ENCODE data around the gene C9orf43.
"Not testable (repeated sequence)": the region's sequence is repeated elsewhere in the genome, so short reads cannot be mapped to it uniquely, and the experiment has no call there.

The C9orf43 gene

GRCh38 chr9:113426701-113427100 lies 16.2 kb downstream of the C9orf43 start:
- H3K27ac ChIP-seq (ENCODE audit: low read length), result no peak overlapping the region
- H3K27me3 ChIP-seq (ENCODE audit: low read depth, low read length), result no peaks in the 10 kb centered on the region
- H3K4me1 ChIP-seq (ENCODE audit: control insufficient read depth in 1 of 2, insufficient read depth in 2 of 2, low read length in 2 of 2), result no peaks in the 10 kb centered on the region
- no peak overlapping the region for H3K4me3 ChIP-seq (ENCODE audit: low read depth in 1 of 2, low read length in 2 of 2)
- H3K36me3 ChIP-seq (ENCODE audit: control insufficient read depth in 1 of 2, insufficient read depth in 2 of 2, low read length in 2 of 2), result no peaks in the 10 kb centered on the region
- no peaks in the 10 kb centered on the region for H3K9me3 ChIP-seq (ENCODE audit: control insufficient read depth in 1 of 2, low read length in 2 of 2)

- Histone ChIP-seq H3K27me3 (ENCODE audit: low read depth, low read length) (no peaks in the 10 kb centered on the region), H3K9me3 (ENCODE audit: control insufficient read depth in 1 of 2, low read length in 2 of 2) (no peaks in the 10 kb centered on the region), H3K27ac (ENCODE audit: low read length) (no peak overlapping the region), H3K4me1 (ENCODE audit: control insufficient read depth in 1 of 2, insufficient read depth in 2 of 2, low read length in 2 of 2) (no peaks in the 10 kb centered on the region), H3K4me3 (ENCODE audit: low read depth in 1 of 2, low read length in 2 of 2) (no peak overlapping the region), H3K36me3 (ENCODE audit: control insufficient read depth in 1 of 2, insufficient read depth in 2 of 2, low read length in 2 of 2) (no peaks in the 10 kb centered on the region)
These were observed 17.1 kb downstream of the C9orf43 start for GRCh38 chr9:113427629-113428028.

- no peak overlapping the region for H3K4me3 ChIP-seq (ENCODE audit: low read depth in 1 of 2, low read length in 2 of 2)
- no peaks in the 10 kb centered on the region for H3K9me3 ChIP-seq (ENCODE audit: control insufficient read depth in 1 of 2, low read length in 2 of 2)
- no peaks in the 10 kb centered on the region for H3K4me1 ChIP-seq (ENCODE audit: control insufficient read depth in 1 of 2, insufficient read depth in 2 of 2, low read length in 2 of 2)
- H3K27ac ChIP-seq (ENCODE audit: low read length), result no peak overlapping the region
- no peaks in the 10 kb centered on the region for H3K27me3 ChIP-seq (ENCODE audit: low read depth, low read length)
- H3K36me3 ChIP-seq (ENCODE audit: control insufficient read depth in 1 of 2, insufficient read depth in 2 of 2, low read length in 2 of 2), result no peaks in the 10 kb centered on the region
These were observed 17.6 kb downstream of the C9orf43 start for GRCh38 chr9:113428062-113428615.

- no peaks in the 10 kb centered on the region for H3K36me3 ChIP-seq (ENCODE audit: control insufficient read depth in 1 of 2, insufficient read depth in 2 of 2, low read length in 2 of 2)
- H3K27me3 ChIP-seq (ENCODE audit: low read depth, low read length), result no peaks in the 10 kb centered on the region
- H3K4me3 ChIP-seq (ENCODE audit: low read depth in 1 of 2, low read length in 2 of 2), result no peak overlapping the region
- no peak overlapping the region for H3K27ac ChIP-seq (ENCODE audit: low read length)
- no peaks in the 10 kb centered on the region for H3K9me3 ChIP-seq (ENCODE audit: control insufficient read depth in 1 of 2, low read length in 2 of 2)
- H3K4me1 ChIP-seq (ENCODE audit: control insufficient read depth in 1 of 2, insufficient read depth in 2 of 2, low read length in 2 of 2), result no peaks in the 10 kb centered on the region
These were observed 20.6 kb downstream of the C9orf43 start for GRCh38 chr9:113431191-113431590.

- Histone ChIP-seq H3K27ac (ENCODE audit: low read length) (no peak overlapping the region), H3K4me1 (ENCODE audit: control insufficient read depth in 1 of 2, insufficient read depth in 2 of 2, low read length in 2 of 2) (no peaks in the 10 kb centered on the region), H3K27me3 (ENCODE audit: low read depth, low read length) (no peaks in the 10 kb centered on the region), H3K9me3 (ENCODE audit: control insufficient read depth in 1 of 2, low read length in 2 of 2) (no peaks in the 10 kb centered on the region), H3K4me3 (ENCODE audit: low read depth in 1 of 2, low read length in 2 of 2) (no peak overlapping the region), H3K36me3 (ENCODE audit: control insufficient read depth in 1 of 2, insufficient read depth in 2 of 2, low read length in 2 of 2) (no peaks in the 10 kb centered on the region)
These were observed 26.4 kb downstream of the C9orf43 start for GRCh38 chr9:113436728-113437515.

GRCh38 chr9:113437716-113438115 lies 27.2 kb downstream of the C9orf43 start:
- H3K9me3 ChIP-seq (ENCODE audit: control insufficient read depth in 1 of 2, low read length in 2 of 2); H3K27me3 ChIP-seq (ENCODE audit: low read depth, low read length); H3K27ac ChIP-seq (ENCODE audit: low read length); H3K4me3 ChIP-seq (ENCODE audit: low read depth in 1 of 2, low read length in 2 of 2); H3K4me1 ChIP-seq (ENCODE audit: control insufficient read depth in 1 of 2, insufficient read depth in 2 of 2, low read length in 2 of 2); H3K36me3 ChIP-seq (ENCODE audit: control insufficient read depth in 1 of 2, insufficient read depth in 2 of 2, low read length in 2 of 2): not testable (repeated sequence)

- no peak overlapping the region for H3K27ac ChIP-seq (ENCODE audit: low read length)
These were observed 34.2 kb downstream of the C9orf43 start for GRCh38 chr9:113444736-113445135.

GRCh38 chr9:113446323-113446740 lies 35.8 kb downstream of the C9orf43 start:
- H3K9me3 ChIP-seq (ENCODE audit: control insufficient read depth in 1 of 2, low read length in 2 of 2), result no peaks in the 10 kb centered on the region
- H3K27me3 ChIP-seq (ENCODE audit: low read depth, low read length), result no peaks in the 10 kb centered on the region
- H3K4me3 ChIP-seq (ENCODE audit: low read depth in 1 of 2, low read length in 2 of 2), result no peak overlapping the region
- H3K27ac ChIP-seq (ENCODE audit: low read length), result no peak overlapping the region
- no peaks in the 10 kb centered on the region for H3K36me3 ChIP-seq (ENCODE audit: control insufficient read depth in 1 of 2, insufficient read depth in 2 of 2, low read length in 2 of 2)
- H3K4me1 ChIP-seq (ENCODE audit: control insufficient read depth in 1 of 2, insufficient read depth in 2 of 2, low read length in 2 of 2), result no peaks in the 10 kb centered on the region

More at GRCh38 chr9:113444736-113445135, 34.2 kb downstream of the C9orf43 start:
- H3K9me3 ChIP-seq (ENCODE audit: control insufficient read depth in 1 of 2, low read length in 2 of 2), result no peaks in the 10 kb centered on the region
- H3K36me3 ChIP-seq (ENCODE audit: control insufficient read depth in 1 of 2, insufficient read depth in 2 of 2, low read length in 2 of 2), result no peaks in the 10 kb centered on the region
- H3K4me1 ChIP-seq (ENCODE audit: control insufficient read depth in 1 of 2, insufficient read depth in 2 of 2, low read length in 2 of 2), result no peaks in the 10 kb centered on the region
- no peak overlapping the region for H3K4me3 ChIP-seq (ENCODE audit: low read depth in 1 of 2, low read length in 2 of 2)
- H3K27me3 ChIP-seq (ENCODE audit: low read depth, low read length), result no peaks in the 10 kb centered on the region

- H3K9me3 ChIP-seq (ENCODE audit: control insufficient read depth in 1 of 2, low read length in 2 of 2), result no peaks in the 10 kb centered on the region
- no peaks in the 10 kb centered on the region for H3K27me3 ChIP-seq (ENCODE audit: low read depth, low read length)
- H3K36me3 ChIP-seq (ENCODE audit: control insufficient read depth in 1 of 2, insufficient read depth in 2 of 2, low read length in 2 of 2), result no peaks in the 10 kb centered on the region
- H3K27ac ChIP-seq (ENCODE audit: low read length), result no peak overlapping the region
- no peaks in the 10 kb centered on the region for H3K4me1 ChIP-seq (ENCODE audit: control insufficient read depth in 1 of 2, insufficient read depth in 2 of 2, low read length in 2 of 2)
- no peak overlapping the region for H3K4me3 ChIP-seq (ENCODE audit: low read depth in 1 of 2, low read length in 2 of 2)
These were observed 38.8 kb downstream of the C9orf43 start for GRCh38 chr9:113449376-113449775.

- Histone ChIP-seq H3K4me3 (ENCODE audit: low read depth in 1 of 2, low read length in 2 of 2) (no peak overlapping the region), H3K9me3 (ENCODE audit: control insufficient read depth in 1 of 2, low read length in 2 of 2) (no peaks in the 10 kb centered on the region), H3K4me1 (ENCODE audit: control insufficient read depth in 1 of 2, insufficient read depth in 2 of 2, low read length in 2 of 2) (peaks cover 15 to 16% of the 10 kb centered on the region in 2 donors), H3K27ac (ENCODE audit: low read length) (no peak overlapping the region), H3K27me3 (ENCODE audit: low read depth, low read length) (no peaks in the 10 kb centered on the region), H3K36me3 (ENCODE audit: control insufficient read depth in 1 of 2, insufficient read depth in 2 of 2, low read length in 2 of 2) (no peaks in the 10 kb centered on the region)
These were observed 41.6 kb downstream of the C9orf43 start for GRCh38 chr9:113452113-113452605.

GRCh38 chr9:113454914-113455761 lies 44.6 kb downstream of the C9orf43 start:
- no peaks in the 10 kb centered on the region for H3K9me3 ChIP-seq (ENCODE audit: control insufficient read depth in 1 of 2, low read length in 2 of 2)
- no peak overlapping the region for H3K4me3 ChIP-seq (ENCODE audit: low read depth in 1 of 2, low read length in 2 of 2)
- no peaks in the 10 kb centered on the region for H3K27me3 ChIP-seq (ENCODE audit: low read depth, low read length)
- no peaks in the 10 kb centered on the region for H3K36me3 ChIP-seq (ENCODE audit: control insufficient read depth in 1 of 2, insufficient read depth in 2 of 2, low read length in 2 of 2)
- peaks cover 15 to 16% of the 10 kb centered on the region in 2 donors for H3K4me1 ChIP-seq (ENCODE audit: control insufficient read depth in 1 of 2, insufficient read depth in 2 of 2, low read length in 2 of 2)
- peak overlapping the region; percentile 90 for H3K27ac ChIP-seq (ENCODE audit: low read length)
